ENCODE results near the gene SLC25A27. TPM values are rescaled to one million over a fixed set of nuclear protein-coding genes. Genes with fewer than 3 reads are reported as not detected.

The SLC25A27 gene
- total RNA-seq, 2 experiments from 2014 or later, result 1.2 to 1.5 TPM

DNA sequence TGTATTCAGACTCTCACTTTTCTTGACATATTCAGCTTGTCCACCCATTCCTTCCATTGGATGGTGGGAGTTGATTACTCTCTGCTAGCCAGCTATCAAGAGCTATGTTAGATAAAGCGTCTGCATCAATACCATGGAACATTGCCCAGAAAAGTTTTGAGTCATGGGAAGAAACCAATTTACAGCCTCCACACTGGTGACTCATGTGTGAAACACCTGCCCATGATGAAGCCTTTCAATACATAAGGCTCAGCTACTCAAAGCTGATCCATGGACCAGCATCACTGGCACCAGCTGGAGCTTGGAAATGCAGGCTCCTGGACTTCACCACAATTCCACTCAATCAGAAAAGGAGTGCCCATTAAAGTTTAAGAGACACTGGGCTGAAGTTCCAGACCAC lies 66.3 kb downstream of the SLC25A27 start:
- CTCF ChIA-PET, result no interaction called here
- H3K27ac Mint-ChIP-seq, result no peak overlapping the region

GRCh38 chr6:46720401-46720800 lies 67.6 kb downstream of the SLC25A27 start:
- no peaks in the 10 kb centered on the region for H3K9me3 ChIP-seq (ENCODE audit: control insufficient read depth in 1 of 2, insufficient read depth in 1 of 2, low read length in 2 of 2)
- no peak overlapping the region for H3K4me3 ChIP-seq (ENCODE audit: low read length)
- DNase-seq (no peak), ATAC-seq (ENCODE audit: poor library complexity) (no peak)
- Mint-ChIP-seq H3K4me1 (ENCODE audit: low read depth) (no peaks in the 10 kb centered on the region), H3K27me3 (peaks cover 49% of the 10 kb centered on the region), H3K27ac (no peak overlapping the region), H3K4me3 (no peak overlapping the region), H3K36me3 (ENCODE audit: low read depth) (no peaks in the 10 kb centered on the region), H3K9me3 (no peaks in the 10 kb centered on the region)
- no peaks in the 10 kb centered on the region for H3K4me1 ChIP-seq (ENCODE audit: insufficient read depth, low read length)
- TF ChIP-seq CTCF (IDR thresholded peaks at IDR 0.05), result no peak
- intact Hi-C loops (cut with DNase I, micrococcal nuclease), result no loop called here
- no peaks in the 10 kb centered on the region for H3K36me3 ChIP-seq (ENCODE audit: insufficient read depth, low read length)
- peaks cover 0 to 6% of the 10 kb centered on the region in 2 experiments for H3K27me3 ChIP-seq (ENCODE audit: control insufficient read depth in 1 of 2, insufficient read depth in 2 of 2, low read length in 2 of 2)
- no peak overlapping the region for H3K27ac ChIP-seq (ENCODE audit: low read depth in 1 of 2, low read length in 2 of 2)
- ChIA-PET CTCF (no interaction called here), POLR2A (no interaction called here)

More for the DNA sequence above, 66.3 kb downstream of the SLC25A27 start:
- no peak for ATAC-seq (ENCODE audit: poor library complexity)
- intact Hi-C loops (cut with DNase I, micrococcal nuclease), result no loop called here
- Mint-ChIP-seq H3K36me3 (ENCODE audit: low read depth) (no peaks in the 10 kb centered on the region), H3K4me1 (ENCODE audit: low read depth) (no peaks in the 10 kb centered on the region), H3K4me3 (no peak overlapping the region), H3K9me3 (no peaks in the 10 kb centered on the region), H3K27me3 (peaks cover 42% of the 10 kb centered on the region)
- H3K36me3 ChIP-seq (ENCODE audit: insufficient read depth, low read length), result no peaks in the 10 kb centered on the region
- H3K4me1 ChIP-seq (ENCODE audit: insufficient read depth, low read length), result no peaks in the 10 kb centered on the region
- H3K27ac ChIP-seq (ENCODE audit: low read depth in 1 of 2, low read length in 2 of 2), result no peak overlapping the region
- H3K4me3 ChIP-seq (ENCODE audit: low read length), result no peak overlapping the region
- POLR2A ChIA-PET, result no interaction called here
- DNase-seq, result no peak
- no peaks in the 10 kb centered on the region for H3K9me3 ChIP-seq (ENCODE audit: control insufficient read depth in 1 of 2, insufficient read depth in 1 of 2, low read length in 2 of 2)
- TF ChIP-seq CTCF (IDR thresholded peaks at IDR 0.05), result no peak
- peaks cover 0 to 6% of the 10 kb centered on the region in 2 experiments for H3K27me3 ChIP-seq (ENCODE audit: control insufficient read depth in 1 of 2, insufficient read depth in 2 of 2, low read length in 2 of 2)

Other genes starting within 250 kb of the SLC25A27 start
- gene RCAN2, start 161.5 kb upstream of the SLC25A27 start, total RNA-seq, result not detected
- not detected for gene CYP39A1, start 157 bp upstream of the SLC25A27 start, total RNA-seq
- gene TDRD6, start 34.9 kb downstream of the SLC25A27 start, total RNA-seq, result not detected
- gene PLA2G7, start 82.4 kb downstream of the SLC25A27 start, total RNA-seq, result not detected
- not detected for gene ANKRD66, start 94.0 kb downstream of the SLC25A27 start, total RNA-seq
- gene MEP1A, start 140.4 kb downstream of the SLC25A27 start, total RNA-seq, result not detected

Measured in CD4-positive, alpha-beta T cell (primary cell).